MCF 10A (cell line): ENCODE data around the gene FGD4. TPM values are rescaled to one million over a fixed set of nuclear protein-coding genes. Genes with fewer than 3 reads are reported as not detected.

Experiments used
- BruUV-seq: library from RNA; stranded (reverse); fragments of 400-500 nt; replicated peaks from 2 replicates; lab custom pipeline; 2021; lab: Mats Ljungman, UMichigan
- CTCF ChIA-PET: fragments of 300-600 bp; sonication (Branson Sonifier 250); formaldehyde crosslinking; extraction: SDS; loops from one replicate; lab custom pipeline; 2021; ENCODE audit warnings: antibody characterized with exemption, inconsistent platforms; lab: Yijun Ruan, JAX
- POLR2A ChIA-PET: fragments of 300-600, 350-650 bp; sonication (Branson Sonifier 250); formaldehyde crosslinking; extraction: SDS; loops from one replicate; lab custom pipeline; 2020; ENCODE audit warnings: antibody characterized with exemption, inconsistent platforms; lab: Yijun Ruan, JAX
- DNase-seq: peaks from one replicate; pipeline ENCODE4 v3.0.0-alpha.2; 2018; ENCODE audit not compliant: unreplicated experiment
- H3K27ac Mint-ChIP-seq: one replicate; pipeline ENCODE4 v1.8.0; 2022; ENCODE audit warnings: mild to moderate bottlenecking, low read depth, mixed read lengths; ENCODE audit not compliant: unreplicated experiment
- H3K27me3 Mint-ChIP-seq: one replicate; pipeline ENCODE4 v1.8.0; 2022; ENCODE audit warnings: mixed read lengths; ENCODE audit not compliant: insufficient read depth, unreplicated experiment
- H3K36me3 Mint-ChIP-seq: one replicate; pipeline ENCODE4 v1.8.0; 2022; ENCODE audit warnings: mild to moderate bottlenecking, moderate library complexity, mixed read lengths; ENCODE audit not compliant: insufficient read depth, unreplicated experiment
- H3K4me1 Mint-ChIP-seq: one replicate; pipeline ENCODE4 v1.8.0; 2022; ENCODE audit warnings: mixed read lengths; ENCODE audit not compliant: insufficient read depth, unreplicated experiment
- H3K4me3 Mint-ChIP-seq: one replicate; pipeline ENCODE4 v1.8.0; 2022; ENCODE audit warnings: mild to moderate bottlenecking, moderate library complexity, mixed read lengths; ENCODE audit not compliant: unreplicated experiment
- H3K9me3 Mint-ChIP-seq: one replicate; pipeline ENCODE4 v1.8.0; 2022; ENCODE audit warnings: mixed read lengths; ENCODE audit not compliant: unreplicated experiment
- intact Hi-C: fragments of 100-400 bp; cut with micrococcal nuclease; formaldehyde crosslinking; loops from 2 replicates; pipeline ENCODE4 v1.14.1; 2022
- total RNA-seq: library from RNA; stranded (reverse); gene quantifications from 2 replicates; pipeline ENCODE4 v1.2.3, GENCODE V29; 2022
- TF ChIP-seq, protein P1 (sequence below): fragments of 200-600 bp; IDR thresholded peaks from one replicate; pipeline ENCODE4 v1.8.0; 2022; ENCODE audit warnings: antibody characterized with exemption, mild to moderate bottlenecking; ENCODE audit not compliant: unreplicated experiment

FGD4 gene
- total RNA-seq, 1 experiment from 2014 or later: 34.7 TPM

- ChIA-PET CTCF (interaction anchor here (0.9 to 1.8 kb wide), 4 partner anchors 7 to 240 kb away, joined by 3 to 5 read pairs (median 4); no protein-coding TSS in a partner anchor), POLR2A (interaction anchor here (0.6 to 0.8 kb wide), 2 partner anchors 151 to 203 kb away, joined by 3 read pairs; no protein-coding TSS in a partner anchor)
- TF ChIP-seq, protein P1, sequence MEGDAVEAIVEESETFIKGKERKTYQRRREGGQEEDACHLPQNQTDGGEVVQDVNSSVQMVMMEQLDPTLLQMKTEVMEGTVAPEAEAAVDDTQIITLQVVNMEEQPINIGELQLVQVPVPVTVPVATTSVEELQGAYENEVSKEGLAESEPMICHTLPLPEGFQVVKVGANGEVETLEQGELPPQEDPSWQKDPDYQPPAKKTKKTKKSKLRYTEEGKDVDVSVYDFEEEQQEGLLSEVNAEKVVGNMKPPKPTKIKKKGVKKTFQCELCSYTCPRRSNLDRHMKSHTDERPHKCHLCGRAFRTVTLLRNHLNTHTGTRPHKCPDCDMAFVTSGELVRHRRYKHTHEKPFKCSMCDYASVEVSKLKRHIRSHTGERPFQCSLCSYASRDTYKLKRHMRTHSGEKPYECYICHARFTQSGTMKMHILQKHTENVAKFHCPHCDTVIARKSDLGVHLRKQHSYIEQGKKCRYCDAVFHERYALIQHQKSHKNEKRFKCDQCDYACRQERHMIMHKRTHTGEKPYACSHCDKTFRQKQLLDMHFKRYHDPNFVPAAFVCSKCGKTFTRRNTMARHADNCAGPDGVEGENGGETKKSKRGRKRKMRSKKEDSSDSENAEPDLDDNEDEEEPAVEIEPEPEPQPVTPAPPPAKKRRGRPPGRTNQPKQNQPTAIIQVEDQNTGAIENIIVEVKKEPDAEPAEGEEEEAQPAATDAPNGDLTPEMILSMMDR: no peak
- no peak overlapping the region for H3K4me3 Mint-ChIP-seq
- no peaks in the 10 kb centered on the region for H3K27me3 Mint-ChIP-seq
- peaks cover 16% of the 10 kb centered on the region for H3K4me1 Mint-ChIP-seq
- no peaks in the 10 kb centered on the region for H3K9me3 Mint-ChIP-seq
- DNase-seq: no peak
- intact Hi-C loops: no loop called here
- peak overlapping the region; percentile 66 for H3K27ac Mint-ChIP-seq
- peaks cover 83% of the 10 kb centered on the region for H3K36me3 Mint-ChIP-seq
- no TSS peak for BruUV-seq
Observed at GRCh38 chr12:32604565-32604964, 205.2 kb downstream of the FGD4 start.

DNA sequence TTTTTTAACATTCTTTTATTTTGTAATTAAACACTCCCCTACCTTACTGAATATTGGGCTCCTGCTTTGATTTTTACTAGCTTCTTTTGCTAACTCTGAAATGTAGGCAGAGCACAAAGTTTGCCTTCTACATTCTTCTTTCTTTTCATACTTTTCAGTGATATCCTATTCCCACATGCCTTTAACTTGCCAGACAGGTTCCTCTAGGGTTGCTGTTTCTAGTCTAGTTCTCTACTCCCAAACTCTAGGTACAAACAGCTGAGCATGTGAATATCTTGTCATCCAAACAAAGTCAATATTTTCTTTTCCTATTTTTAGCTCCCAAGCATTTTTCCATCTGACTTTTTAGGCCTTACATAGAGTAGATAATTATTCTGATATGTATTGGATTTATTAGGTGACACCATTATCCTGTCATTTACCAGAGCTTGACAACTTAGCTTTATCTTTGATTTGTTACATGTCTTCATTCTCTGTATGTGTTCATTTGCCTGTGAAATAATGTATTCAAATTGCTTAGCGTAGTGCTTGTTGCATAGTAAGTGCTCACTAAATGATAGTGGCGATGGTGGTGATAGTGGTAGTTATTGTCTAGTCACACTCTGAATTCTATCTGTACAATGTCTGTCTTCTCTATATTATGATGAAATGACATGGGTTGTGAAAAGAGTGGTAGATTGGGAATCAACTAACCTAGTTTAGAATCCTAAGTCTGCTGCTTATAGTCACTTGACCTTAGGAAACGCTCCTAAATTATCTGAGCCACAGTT is 206.2 kb downstream of the FGD4 start:
- Mint-ChIP-seq H3K9me3 (no peaks in the 10 kb centered on the region), H3K4me3 (no peak overlapping the region), H3K36me3 (peaks cover 89% of the 10 kb centered on the region), H3K4me1 (peaks cover 16% of the 10 kb centered on the region), H3K27ac (peak overlapping the region; percentile 57), H3K27me3 (no peaks in the 10 kb centered on the region)
- ChIA-PET POLR2A (interaction anchor here (0.6 to 1.1 kb wide), 4 partner anchors 7 to 204 kb away, joined by 3 to 4 read pairs (median 3); no protein-coding TSS in a partner anchor), CTCF (interaction anchor here (0.6 to 1.8 kb wide), 5 partner anchors 8 to 241 kb away, joined by 3 to 5 read pairs (median 3); no protein-coding TSS in a partner anchor)
- TF ChIP-seq, protein P1: no peak
- no peak for DNase-seq
- intact Hi-C loops: no loop called here
- no TSS peak for BruUV-seq

- Mint-ChIP-seq H3K9me3 (no peaks in the 10 kb centered on the region), H3K27ac (no peak overlapping the region), H3K4me1 (peaks cover 16% of the 10 kb centered on the region), H3K4me3 (no peak overlapping the region), H3K36me3 (peaks cover 89% of the 10 kb centered on the region), H3K27me3 (no peaks in the 10 kb centered on the region)
- ChIA-PET CTCF (interaction anchor here (0.8 kb wide), 1 partner anchor 8 kb away, joined by 4 read pairs; no protein-coding TSS in a partner anchor), POLR2A (no interaction called here)
- no TSS peak for BruUV-seq
- DNase-seq: no peak
- TF ChIP-seq, protein P1: no peak
- intact Hi-C loops: no loop called here
Observed at GRCh38 chr12:32606443-32606842, 207.1 kb downstream of the FGD4 start.

DNA sequence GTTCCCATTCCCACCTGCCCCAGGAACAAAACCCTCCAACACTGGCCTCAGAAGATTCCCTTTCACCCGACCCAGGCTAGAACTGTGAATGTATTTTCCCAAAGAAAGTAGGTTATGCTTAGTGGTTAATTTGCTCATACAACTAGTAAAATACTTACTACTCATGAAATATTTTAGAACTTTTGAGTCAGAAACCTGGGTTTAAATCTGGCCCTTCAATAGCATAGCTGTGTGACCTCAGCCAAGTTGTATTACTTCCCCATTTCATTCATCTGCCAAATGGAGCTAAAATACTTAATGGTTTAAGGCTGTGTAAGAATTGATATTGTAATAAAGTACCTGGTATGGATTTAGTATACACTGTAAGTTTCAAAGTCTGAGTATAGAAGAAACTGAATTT is 210.6 kb downstream of the FGD4 start:
- no TSS peak for BruUV-seq

More for the DNA sequence above, 210.6 kb downstream of the FGD4 start:
- peaks cover 5% of the 10 kb centered on the region for H3K4me1 Mint-ChIP-seq
- TF ChIP-seq, protein P1: no peak
- DNase-seq: no peak
- no peak overlapping the region for H3K4me3 Mint-ChIP-seq
- no peaks in the 10 kb centered on the region for H3K27me3 Mint-ChIP-seq
- H3K36me3 Mint-ChIP-seq: peaks cover 93% of the 10 kb centered on the region
- peak overlapping the region; percentile 23 for H3K27ac Mint-ChIP-seq
- ChIA-PET CTCF (interaction anchor here (1.1 kb wide), 1 partner anchor 46 kb away, joined by 4 read pairs; no protein-coding TSS in a partner anchor), POLR2A (no interaction called here)
- intact Hi-C loops: no loop called here
- no peaks in the 10 kb centered on the region for H3K9me3 Mint-ChIP-seq
